GM23338 (cell line): Measurements from ENCODE around the gene KLHL26. TPM values are rescaled to one million over a fixed set of nuclear protein-coding genes. Genes with fewer than 3 reads are reported as not detected.
A peak's percentile ranks its signal among the peaks of the same experiment; 100 is the strongest.

Experiments used
- ATAC-seq: fragments of 200-7000 bp; cut with Tn5 transposase; 3 replicates; pipeline ENCODE4 v1.9.1; 2020
- DNase-seq: peaks from one replicate; pipeline ENCODE4 v3.0.0-alpha.2; 2015; ENCODE audit warnings: low spot score
- H2AFZ ChIP-seq: fragments of 200-600 bp; sonication (generic); 2 replicates; pipeline ENCODE4 v1.8.0; 2016; ENCODE audit warnings: antibody characterized with exemption, mild to moderate bottlenecking, moderate library complexity
- H3F3A ChIP-seq: fragments of 200-600 bp; sonication (generic); replicated peaks from 2 replicates; pipeline ENCODE4 v1.8.0; 2017; ENCODE audit warnings: antibody characterized with exemption, mixed run types, low read depth
- H3K27ac ChIP-seq: fragments of 200-600 bp; sonication (generic); 2 replicates; pipeline ENCODE4 v1.6.1; 2016; ENCODE audit warnings: low read depth
- H3K27me3 ChIP-seq: fragments of 200-600 bp; sonication (generic); 2 replicates; pipeline ENCODE4 v1.8.0; 2016; ENCODE audit warnings: mild to moderate bottlenecking, mixed run types, moderate library complexity; ENCODE audit not compliant: insufficient read depth
- H3K36me3 ChIP-seq: fragments of 200-600 bp; sonication (generic); 2 replicates; pipeline ENCODE4 v1.8.0; 2016; ENCODE audit warnings: mild to moderate bottlenecking; ENCODE audit not compliant: insufficient read depth
- H3K4me1 ChIP-seq: fragments of 200-600 bp; sonication (generic); 2 replicates; pipeline ENCODE4 v1.8.0; 2016; ENCODE audit warnings: mild to moderate bottlenecking, moderate library complexity; ENCODE audit not compliant: insufficient read depth
- H3K4me2 ChIP-seq: fragments of 200-600 bp; sonication (generic); 2 replicates; pipeline ENCODE4 v1.7.1; 2017; ENCODE audit warnings: mixed run types
- H3K4me3 ChIP-seq: fragments of 200-600 bp; sonication (generic); 2 replicates; pipeline ENCODE4 v1.6.1; 2016; ENCODE audit warnings: mixed run types
- H3K79me2 ChIP-seq: fragments of 200-600 bp; sonication (generic); replicated peaks from 2 replicates; pipeline ENCODE4 v1.8.0; 2017; ENCODE audit warnings: mild to moderate bottlenecking; ENCODE audit not compliant: insufficient read depth
- H3K9me2 ChIP-seq: fragments of 200-600 bp; sonication (generic); 2 replicates; pipeline ENCODE4 v1.8.0; 2017; ENCODE audit not compliant: insufficient read depth
- H4K20me1 ChIP-seq: fragments of 200-600 bp; sonication (generic); replicated peaks from 2 replicates; pipeline ENCODE4 v1.8.0; 2017; ENCODE audit warnings: mild to moderate bottlenecking; ENCODE audit not compliant: insufficient read depth
- H3K27ac Mint-ChIP-seq: 2 replicates; pipeline ENCODE4 v1.8.0; 2020; ENCODE audit warnings: inconsistent platforms, mild to moderate bottlenecking, moderate library complexity, mixed read lengths
- H3K27me3 Mint-ChIP-seq: 3 replicates; pipeline ENCODE4 v1.8.0; 2022; ENCODE audit warnings: low read depth, mild to moderate bottlenecking, moderate library complexity, mixed read lengths, inconsistent platforms; ENCODE audit not compliant: insufficient read depth, poor library complexity
- H3K36me3 Mint-ChIP-seq: 3 replicates; pipeline ENCODE4 v1.8.0; 2021; ENCODE audit warnings: low read depth, mild to moderate bottlenecking, inconsistent platforms, moderate library complexity, mixed read lengths
- H3K4me1 Mint-ChIP-seq: 3 replicates; pipeline ENCODE4 v1.8.0; 2020; ENCODE audit warnings: mild to moderate bottlenecking, inconsistent platforms, mixed read lengths
- H3K4me3 Mint-ChIP-seq: 3 replicates; pipeline ENCODE4 v1.8.0; 2021; ENCODE audit warnings: moderate library complexity, mild to moderate bottlenecking, inconsistent platforms, mixed read lengths
- H3K9me3 Mint-ChIP-seq: 3 replicates; pipeline ENCODE4 v1.8.0; 2020; ENCODE audit warnings: moderate library complexity, mild to moderate bottlenecking, inconsistent platforms, mixed read lengths
- CREB1 ChIP-seq: fragments of 250-450 bp; sonication (Bioruptor Pico); IDR thresholded peaks from 2 replicates; pipeline ENCODE4 v1.5.0; 2020; ENCODE audit warnings: low read depth, mild to moderate bottlenecking, moderate library complexity
- EZH2 ChIP-seq: fragments of 200-600 bp; sonication (generic); IDR thresholded peaks from one replicate; pipeline ENCODE4 v1.8.0; 2017; ENCODE audit warnings: antibody characterized with exemption, mild to moderate bottlenecking, low read depth; ENCODE audit not compliant: unreplicated experiment
- EZH2phosphoT487 ChIP-seq: fragments of 200-600 bp; sonication (generic); IDR thresholded peaks from one replicate; pipeline ENCODE4 v1.8.1; 2018; ENCODE audit warnings: antibody characterized with exemption; ENCODE audit not compliant: unreplicated experiment
- JUNB ChIP-seq: IDR thresholded peaks from one replicate; pipeline ENCODE4 v1.6.1; 2016; ENCODE audit warnings: antibody characterized with exemption; ENCODE audit not compliant: unreplicated experiment
- NANOG ChIP-seq: IDR thresholded peaks from 2 replicates; pipeline ENCODE4 v1.6.1; 2016; ENCODE audit warnings: antibody characterized with exemption, borderline replicate concordance
- POLR2AphosphoS5 ChIP-seq: IDR thresholded peaks from 2 replicates; pipeline ENCODE4 v1.6.1; 2016; ENCODE audit warnings: antibody characterized with exemption, low read depth
- STAT1 ChIP-seq: IDR thresholded peaks from one replicate; pipeline ENCODE4 v1.6.1; 2016; ENCODE audit warnings: antibody characterized with exemption; ENCODE audit not compliant: unreplicated experiment
- ZNF114 ChIP-seq: fragments of 250-450 bp; sonication (Bioruptor Pico); IDR thresholded peaks from 2 replicates; pipeline ENCODE4 v1.5.0; 2020; ENCODE audit warnings: mild to moderate bottlenecking, moderate library complexity
- ZNF331 ChIP-seq: fragments of 250-450 bp; sonication (Bioruptor Pico); IDR thresholded peaks from 2 replicates; pipeline ENCODE4 v1.5.0; 2020; ENCODE audit warnings: low read depth, mild to moderate bottlenecking, moderate library complexity
- polyA plus RNA-seq: library from polyadenylated mRNA; unstranded; fragments of >200 nt; fragmentation: Nextera tagmentation; extraction: Ambion mirVana; gene quantifications from 2 replicates; pipeline ENCODE4 v1.2.1, GENCODE V29; 2016
- total RNA-seq: library from RNA; depleted of rRNA; stranded (reverse); fragments of >200 nt; shearing (Covaris generic); gene quantifications from 2 replicates; pipeline ENCODE4 v1.2.3, GENCODE V29; 2014
- TF ChIP-seq, protein P1 (sequence below): fragments of 250-450 bp; sonication (Bioruptor Pico); IDR thresholded peaks from 2 replicates; pipeline ENCODE4 v1.5.0; 2020; ENCODE audit warnings: mild to moderate bottlenecking, moderate library complexity
- TF ChIP-seq, protein P2 (sequence below): IDR thresholded peaks from one replicate; pipeline ENCODE4 v1.6.1; 2018; ENCODE audit warnings: antibody characterized with exemption; ENCODE audit not compliant: unreplicated experiment
- TF ChIP-seq, protein P3 (sequence below): IDR thresholded peaks from 2 replicates; pipeline ENCODE4 v1.6.1; 2016; ENCODE audit warnings: antibody characterized with exemption
- TF ChIP-seq, protein P4 (sequence below), 2 experiments: fragments of 200-600 bp in 1 of 2; sonication (generic) in 1 of 2; conservative IDR thresholded peaks; 2 replicates each; pipeline versions ENCODE4 v1.5.1 to v1.6.1; 2016 to 2017; ENCODE audit warnings: antibody characterized with exemption in 2 of 2, low read depth in 2 of 2, mild to moderate bottlenecking in 2 of 2, moderate library complexity in 1 of 2

The KLHL26 gene
- total and polyA plus RNA-seq, 2 experiments from 2014 or later: 3.6 to 11.2 TPM

DNA sequence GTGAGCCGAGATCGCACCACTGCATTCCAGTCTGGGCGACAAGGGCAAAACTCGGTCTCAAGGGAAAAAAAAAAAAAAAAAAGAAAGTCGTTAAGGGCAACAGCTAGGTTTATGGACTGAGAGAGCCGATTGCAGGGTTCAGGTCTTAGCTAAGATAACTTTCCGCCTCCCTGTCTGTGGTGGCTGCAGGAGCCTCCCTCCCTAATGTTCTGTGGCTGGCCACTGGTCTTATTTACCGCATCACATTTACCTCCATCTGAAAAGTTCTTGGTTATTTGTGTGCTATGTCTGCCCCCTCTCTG lies 45.9 kb downstream of the KLHL26 start:
- Mint-ChIP-seq H3K27ac (peak overlapping the region; percentile 12; the same call in 1 of the 2 replicates), H3K4me1 (peaks cover 12% of the 10 kb centered on the region), H3K4me3 (peak overlapping the region; percentile 81), H3K36me3 (no peaks in the 10 kb centered on the region; the same call in 2 of the 3 replicates), H3K9me3 (no peaks in the 10 kb centered on the region), H3K27me3 (peaks cover 31% of the 10 kb centered on the region)
- no peaks in the 10 kb centered on the region for H3K27me3 ChIP-seq
- peak overlapping the region; percentile 84 for H3K4me3 ChIP-seq
- peak overlapping the region; percentile 87; the same call in 1 of the 2 replicates for H2AFZ ChIP-seq
- peaks cover 18% of the 10 kb centered on the region for H3K4me1 ChIP-seq
- no peaks in the 10 kb centered on the region; the same call in 1 of the 2 replicates for H4K20me1 ChIP-seq
- no peaks in the 10 kb centered on the region for H3K36me3 ChIP-seq
- no peak for DNase-seq
- TF ChIP-seq NANOG (no peak), JUNB (no peak), ZNF331 (CRISPR knock-in tag) (no peak), EZH2 (no peak), ZNF114 (CRISPR knock-in tag) (no peak), CREB1 (CRISPR knock-in tag) (no peak), EZH2phosphoT487 (no peak), STAT1 (no peak), POLR2AphosphoS5 (no peak)
- TF ChIP-seq, protein P1, sequence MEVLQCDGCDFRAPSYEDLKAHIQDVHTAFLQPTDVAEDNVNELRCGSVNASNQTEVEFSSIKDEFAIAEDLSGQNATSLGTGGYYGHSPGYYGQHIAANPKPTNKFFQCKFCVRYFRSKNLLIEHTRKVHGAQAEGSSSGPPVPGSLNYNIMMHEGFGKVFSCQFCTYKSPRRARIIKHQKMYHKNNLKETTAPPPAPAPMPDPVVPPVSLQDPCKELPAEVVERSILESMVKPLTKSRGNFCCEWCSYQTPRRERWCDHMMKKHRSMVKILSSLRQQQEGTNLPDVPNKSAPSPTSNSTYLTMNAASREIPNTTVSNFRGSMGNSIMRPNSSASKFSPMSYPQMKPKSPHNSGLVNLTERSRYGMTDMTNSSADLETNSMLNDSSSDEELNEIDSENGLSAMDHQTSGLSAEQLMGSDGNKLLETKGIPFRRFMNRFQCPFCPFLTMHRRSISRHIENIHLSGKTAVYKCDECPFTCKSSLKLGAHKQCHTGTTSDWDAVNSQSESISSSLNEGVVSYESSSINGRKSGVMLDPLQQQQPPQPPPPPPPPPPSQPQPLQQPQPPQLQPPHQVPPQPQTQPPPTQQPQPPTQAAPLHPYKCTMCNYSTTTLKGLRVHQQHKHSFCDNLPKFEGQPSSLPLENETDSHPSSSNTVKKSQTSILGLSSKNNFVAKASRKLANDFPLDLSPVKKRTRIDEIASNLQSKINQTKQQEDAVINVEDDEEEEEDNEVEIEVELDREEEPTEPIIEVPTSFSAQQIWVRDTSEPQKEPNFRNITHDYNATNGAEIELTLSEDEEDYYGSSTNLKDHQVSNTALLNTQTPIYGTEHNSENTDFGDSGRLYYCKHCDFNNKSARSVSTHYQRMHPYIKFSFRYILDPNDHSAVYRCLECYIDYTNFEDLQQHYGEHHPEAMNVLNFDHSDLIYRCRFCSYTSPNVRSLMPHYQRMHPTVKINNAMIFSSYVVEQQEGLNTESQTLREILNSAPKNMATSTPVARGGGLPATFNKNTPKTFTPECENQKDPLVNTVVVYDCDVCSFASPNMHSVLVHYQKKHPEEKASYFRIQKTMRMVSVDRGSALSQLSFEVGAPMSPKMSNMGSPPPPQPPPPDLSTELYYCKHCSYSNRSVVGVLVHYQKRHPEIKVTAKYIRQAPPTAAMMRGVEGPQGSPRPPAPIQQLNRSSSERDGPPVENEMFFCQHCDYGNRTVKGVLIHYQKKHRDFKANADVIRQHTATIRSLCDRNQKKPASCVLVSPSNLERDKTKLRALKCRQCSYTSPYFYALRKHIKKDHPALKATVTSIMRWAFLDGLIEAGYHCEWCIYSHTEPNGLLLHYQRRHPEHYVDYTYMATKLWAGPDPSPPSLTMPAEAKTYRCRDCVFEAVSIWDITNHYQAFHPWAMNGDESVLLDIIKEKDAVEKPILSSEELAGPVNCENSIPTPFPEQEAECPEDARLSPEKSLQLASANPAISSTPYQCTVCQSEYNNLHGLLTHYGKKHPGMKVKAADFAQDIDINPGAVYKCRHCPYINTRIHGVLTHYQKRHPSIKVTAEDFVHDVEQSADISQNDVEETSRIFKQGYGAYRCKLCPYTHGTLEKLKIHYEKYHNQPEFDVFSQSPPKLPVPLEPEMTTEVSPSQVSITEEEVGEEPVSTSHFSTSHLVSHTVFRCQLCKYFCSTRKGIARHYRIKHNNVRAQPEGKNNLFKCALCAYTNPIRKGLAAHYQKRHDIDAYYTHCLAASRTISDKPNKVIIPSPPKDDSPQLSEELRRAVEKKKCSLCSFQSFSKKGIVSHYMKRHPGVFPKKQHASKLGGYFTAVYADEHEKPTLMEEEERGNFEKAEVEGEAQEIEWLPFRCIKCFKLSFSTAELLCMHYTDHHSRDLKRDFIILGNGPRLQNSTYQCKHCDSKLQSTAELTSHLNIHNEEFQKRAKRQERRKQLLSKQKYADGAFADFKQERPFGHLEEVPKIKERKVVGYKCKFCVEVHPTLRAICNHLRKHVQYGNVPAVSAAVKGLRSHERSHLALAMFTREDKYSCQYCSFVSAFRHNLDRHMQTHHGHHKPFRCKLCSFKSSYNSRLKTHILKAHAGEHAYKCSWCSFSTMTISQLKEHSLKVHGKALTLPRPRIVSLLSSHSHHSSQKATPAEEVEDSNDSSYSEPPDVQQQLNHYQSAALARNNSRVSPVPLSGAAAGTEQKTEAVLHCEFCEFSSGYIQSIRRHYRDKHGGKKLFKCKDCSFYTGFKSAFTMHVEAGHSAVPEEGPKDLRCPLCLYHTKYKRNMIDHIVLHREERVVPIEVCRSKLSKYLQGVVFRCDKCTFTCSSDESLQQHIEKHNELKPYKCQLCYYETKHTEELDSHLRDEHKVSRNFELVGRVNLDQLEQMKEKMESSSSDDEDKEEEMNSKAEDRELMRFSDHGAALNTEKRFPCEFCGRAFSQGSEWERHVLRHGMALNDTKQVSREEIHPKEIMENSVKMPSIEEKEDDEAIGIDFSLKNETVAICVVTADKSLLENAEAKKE: no peak
- TF ChIP-seq, protein P2, sequence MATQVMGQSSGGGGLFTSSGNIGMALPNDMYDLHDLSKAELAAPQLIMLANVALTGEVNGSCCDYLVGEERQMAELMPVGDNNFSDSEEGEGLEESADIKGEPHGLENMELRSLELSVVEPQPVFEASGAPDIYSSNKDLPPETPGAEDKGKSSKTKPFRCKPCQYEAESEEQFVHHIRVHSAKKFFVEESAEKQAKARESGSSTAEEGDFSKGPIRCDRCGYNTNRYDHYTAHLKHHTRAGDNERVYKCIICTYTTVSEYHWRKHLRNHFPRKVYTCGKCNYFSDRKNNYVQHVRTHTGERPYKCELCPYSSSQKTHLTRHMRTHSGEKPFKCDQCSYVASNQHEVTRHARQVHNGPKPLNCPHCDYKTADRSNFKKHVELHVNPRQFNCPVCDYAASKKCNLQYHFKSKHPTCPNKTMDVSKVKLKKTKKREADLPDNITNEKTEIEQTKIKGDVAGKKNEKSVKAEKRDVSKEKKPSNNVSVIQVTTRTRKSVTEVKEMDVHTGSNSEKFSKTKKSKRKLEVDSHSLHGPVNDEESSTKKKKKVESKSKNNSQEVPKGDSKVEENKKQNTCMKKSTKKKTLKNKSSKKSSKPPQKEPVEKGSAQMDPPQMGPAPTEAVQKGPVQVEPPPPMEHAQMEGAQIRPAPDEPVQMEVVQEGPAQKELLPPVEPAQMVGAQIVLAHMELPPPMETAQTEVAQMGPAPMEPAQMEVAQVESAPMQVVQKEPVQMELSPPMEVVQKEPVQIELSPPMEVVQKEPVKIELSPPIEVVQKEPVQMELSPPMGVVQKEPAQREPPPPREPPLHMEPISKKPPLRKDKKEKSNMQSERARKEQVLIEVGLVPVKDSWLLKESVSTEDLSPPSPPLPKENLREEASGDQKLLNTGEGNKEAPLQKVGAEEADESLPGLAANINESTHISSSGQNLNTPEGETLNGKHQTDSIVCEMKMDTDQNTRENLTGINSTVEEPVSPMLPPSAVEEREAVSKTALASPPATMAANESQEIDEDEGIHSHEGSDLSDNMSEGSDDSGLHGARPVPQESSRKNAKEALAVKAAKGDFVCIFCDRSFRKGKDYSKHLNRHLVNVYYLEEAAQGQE: no peak
- TF ChIP-seq, protein P3, sequence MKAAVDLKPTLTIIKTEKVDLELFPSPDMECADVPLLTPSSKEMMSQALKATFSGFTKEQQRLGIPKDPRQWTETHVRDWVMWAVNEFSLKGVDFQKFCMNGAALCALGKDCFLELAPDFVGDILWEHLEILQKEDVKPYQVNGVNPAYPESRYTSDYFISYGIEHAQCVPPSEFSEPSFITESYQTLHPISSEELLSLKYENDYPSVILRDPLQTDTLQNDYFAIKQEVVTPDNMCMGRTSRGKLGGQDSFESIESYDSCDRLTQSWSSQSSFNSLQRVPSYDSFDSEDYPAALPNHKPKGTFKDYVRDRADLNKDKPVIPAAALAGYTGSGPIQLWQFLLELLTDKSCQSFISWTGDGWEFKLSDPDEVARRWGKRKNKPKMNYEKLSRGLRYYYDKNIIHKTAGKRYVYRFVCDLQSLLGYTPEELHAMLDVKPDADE: no peak
- TF ChIP-seq, protein P4, sequence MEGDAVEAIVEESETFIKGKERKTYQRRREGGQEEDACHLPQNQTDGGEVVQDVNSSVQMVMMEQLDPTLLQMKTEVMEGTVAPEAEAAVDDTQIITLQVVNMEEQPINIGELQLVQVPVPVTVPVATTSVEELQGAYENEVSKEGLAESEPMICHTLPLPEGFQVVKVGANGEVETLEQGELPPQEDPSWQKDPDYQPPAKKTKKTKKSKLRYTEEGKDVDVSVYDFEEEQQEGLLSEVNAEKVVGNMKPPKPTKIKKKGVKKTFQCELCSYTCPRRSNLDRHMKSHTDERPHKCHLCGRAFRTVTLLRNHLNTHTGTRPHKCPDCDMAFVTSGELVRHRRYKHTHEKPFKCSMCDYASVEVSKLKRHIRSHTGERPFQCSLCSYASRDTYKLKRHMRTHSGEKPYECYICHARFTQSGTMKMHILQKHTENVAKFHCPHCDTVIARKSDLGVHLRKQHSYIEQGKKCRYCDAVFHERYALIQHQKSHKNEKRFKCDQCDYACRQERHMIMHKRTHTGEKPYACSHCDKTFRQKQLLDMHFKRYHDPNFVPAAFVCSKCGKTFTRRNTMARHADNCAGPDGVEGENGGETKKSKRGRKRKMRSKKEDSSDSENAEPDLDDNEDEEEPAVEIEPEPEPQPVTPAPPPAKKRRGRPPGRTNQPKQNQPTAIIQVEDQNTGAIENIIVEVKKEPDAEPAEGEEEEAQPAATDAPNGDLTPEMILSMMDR (conservative IDR thresholded peaks at IDR 0.05; ENCODE audit: low read depth in 2 of 2): no peak
- H3F3A ChIP-seq: 0 out of 2 replicates have a peak, but pooled peaks cover 14% of the 10 kb centered on the region
- ATAC-seq: no peak
- H3K27ac ChIP-seq: no peak overlapping the region
- H3K4me2 ChIP-seq: peak overlapping the region; percentile 87
- H3K79me2 ChIP-seq: peaks cover 35% of the 10 kb centered on the region
- no peaks in the 10 kb centered on the region for H3K9me2 ChIP-seq
